Measurements from ENCODE around the gene UBE3D. TPM values are rescaled to one million over a fixed set of nuclear protein-coding genes. Genes with fewer than 3 reads are reported as not detected.

The UBE3D gene
- total and polyA plus RNA-seq, 2 donors (not counting 1 experiment from before 2014, with no cell fraction given) = 3.3 to 11.5 TPM

GRCh38 chr6:83097675-83098074 is 32.0 kb upstream of the UBE3D start:
- TF ChIP-seq CTCF (IDR thresholded peaks at IDR 0.05) = no peak
- no peaks in the 10 kb centered on the region for H3K9me3 Mint-ChIP-seq (ENCODE audit: insufficient read depth)
- no peaks in the 10 kb centered on the region for H3K27me3 Mint-ChIP-seq
- Histone ChIP-seq H3K36me3 (replicated peaks in 1 of 2; ENCODE audit: control extremely low read depth in 1 of 2, control insufficient read depth in 1 of 2, extremely low read depth in 1 of 2, insufficient read depth in 2 of 2, low read length in 1 of 2) (peaks cover 14 to 20% of the 10 kb centered on the region in 2 experiments), H2AFZ (ENCODE audit: insufficient read depth, low read depth, low read length, poor library complexity, severe bottlenecking) (no peak overlapping the region), H3K9ac (ENCODE audit: low read length) (no peak overlapping the region), H3K4me2 (replicated peaks; ENCODE audit: low read depth, low read length, poor library complexity, severe bottlenecking) (no peak overlapping the region), H3K4me1 (ENCODE audit: control insufficient read depth in 2 of 2, insufficient read depth in 2 of 2, low read length in 2 of 2) (no peaks in the 10 kb centered on the region), H3K27me3 (replicated peaks in 1 of 4; ENCODE audit: control extremely low read depth in 1 of 4, control insufficient read depth in 3 of 4, insufficient read depth in 4 of 4, low read length in 3 of 4) (no peaks in the 10 kb centered on the region), H3K4me3 (ENCODE audit: control extremely low read depth in 1 of 5, extremely low read depth in 1 of 5, insufficient read depth in 1 of 5, low read depth in 2 of 5, low read length in 4 of 5) (no peak overlapping the region), H4K20me1 (ENCODE audit: control insufficient read depth, insufficient read depth, low read length, poor library complexity, severe bottlenecking) (peaks cover 7% of the 10 kb centered on the region), H3K27ac (ENCODE audit: low read length in 2 of 2) (no peak overlapping the region), H3K9me3 (ENCODE audit: control extremely low read depth in 1 of 3, control insufficient read depth in 2 of 3, insufficient read depth in 1 of 3, low read length in 2 of 3) (peaks cover 0 to 2% (median 0%) of the 10 kb centered on the region in 3 donors), H3K79me2 (ENCODE audit: control insufficient read depth, insufficient read depth, low read length) (peaks cover 25% of the 10 kb centered on the region)
- ATAC-seq (ENCODE audit: low read depth) (no peak), DNase-seq (no peak)
- ChIA-PET POLR2A (no interaction called here), CTCF (interaction anchor here (1.6 kb wide), 1 partner anchor 32 kb away, joined by 6 read pairs; the partner anchor contains the start of gene UBE3D)
- no peak overlapping the region for H3K27ac Mint-ChIP-seq
- H3K4me1 Mint-ChIP-seq = peaks cover 2% of the 10 kb centered on the region
- no peak overlapping the region for H3K4me3 Mint-ChIP-seq
- intact Hi-C loops (cut with micrococcal nuclease) = no loop called here
- WGBS (ENCODE audit: insufficient coverage) = no CpG with 5 or more reads among the region's 1 CpG

DNA sequence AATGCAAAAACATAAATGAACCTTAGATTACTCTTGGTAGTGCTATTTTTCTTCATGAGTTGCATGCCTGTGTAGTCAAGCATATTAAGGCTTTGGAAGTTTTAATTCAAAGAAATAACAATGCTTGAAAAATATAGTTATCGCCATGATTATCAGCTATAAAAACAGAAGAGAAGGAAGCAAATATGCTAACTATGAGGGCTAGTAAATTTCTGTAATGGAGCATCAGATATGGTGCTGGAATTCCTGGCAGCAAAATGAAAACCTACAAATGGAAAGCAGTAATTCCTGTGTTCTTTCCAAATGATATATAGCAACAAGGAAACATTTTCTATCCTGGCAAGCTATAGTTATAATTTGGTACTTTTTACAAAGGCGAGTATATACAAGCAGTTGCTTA is 31.6 kb upstream of the UBE3D start:
- H3K4me1 Mint-ChIP-seq = peaks cover 2% of the 10 kb centered on the region
- 100% methylated on average over 1 of the region's 2 CpGs for WGBS (ENCODE audit: insufficient coverage)
- intact Hi-C loops (cut with micrococcal nuclease) = no loop called here

More for the DNA sequence above, 31.6 kb upstream of the UBE3D start:
- ChIA-PET POLR2A (no interaction called here), CTCF (interaction anchor here (1.6 kb wide), 1 partner anchor 32 kb away, joined by 6 read pairs; the partner anchor contains the start of gene UBE3D)
- Mint-ChIP-seq H3K27ac (no peak overlapping the region), H3K9me3 (ENCODE audit: insufficient read depth) (no peaks in the 10 kb centered on the region), H3K4me3 (no peak overlapping the region), H3K27me3 (no peaks in the 10 kb centered on the region)
- peaks cover 0 to 2% (median 0%) of the 10 kb centered on the region in 3 donors for H3K9me3 ChIP-seq (ENCODE audit: control extremely low read depth in 1 of 3, control insufficient read depth in 2 of 3, insufficient read depth in 1 of 3, low read length in 2 of 3)
- H3K36me3 ChIP-seq (replicated peaks in 1 of 2; ENCODE audit: control extremely low read depth in 1 of 2, control insufficient read depth in 1 of 2, extremely low read depth in 1 of 2, insufficient read depth in 2 of 2, low read length in 1 of 2) = peaks cover 9 to 20% of the 10 kb centered on the region in 2 experiments
- H3K27me3 ChIP-seq (replicated peaks in 1 of 4; ENCODE audit: control extremely low read depth in 1 of 4, control insufficient read depth in 3 of 4, insufficient read depth in 4 of 4, low read length in 3 of 4) = no peaks in the 10 kb centered on the region
- H3K4me3 ChIP-seq (ENCODE audit: control extremely low read depth in 1 of 5, extremely low read depth in 1 of 5, insufficient read depth in 1 of 5, low read depth in 2 of 5, low read length in 4 of 5) = no peak overlapping the region
- peaks cover 7% of the 10 kb centered on the region for H4K20me1 ChIP-seq (ENCODE audit: control insufficient read depth, insufficient read depth, low read length, poor library complexity, severe bottlenecking)
- H3K4me2 ChIP-seq (replicated peaks; ENCODE audit: low read depth, low read length, poor library complexity, severe bottlenecking) = no peak overlapping the region
- H3K79me2 ChIP-seq (ENCODE audit: control insufficient read depth, insufficient read depth, low read length) = peaks cover 28% of the 10 kb centered on the region
- no peaks in the 10 kb centered on the region for H3K4me1 ChIP-seq (ENCODE audit: control insufficient read depth in 2 of 2, insufficient read depth in 2 of 2, low read length in 2 of 2)
- H3K27ac ChIP-seq (ENCODE audit: low read length in 2 of 2) = no peak overlapping the region
- DNase-seq (no peak), ATAC-seq (ENCODE audit: low read depth) (no peak)
- TF ChIP-seq EZH2 (IDR thresholded peaks at IDR 0.05; ENCODE audit: borderline replicate concordance, insufficient read depth, low read depth, low read length, poor library complexity, severe bottlenecking) (no peak), CTCF (IDR thresholded peaks at IDR 0.05) (no peak)
- no peak overlapping the region for H3K9ac ChIP-seq (ENCODE audit: low read length)
- H2AFZ ChIP-seq (ENCODE audit: insufficient read depth, low read depth, low read length, poor library complexity, severe bottlenecking) = no peak overlapping the region

All from B cell (primary cell).